CD4-positive, alpha-beta T cell treated with Interleukin-4 for 1 hour (primary cell): ENCODE data around the gene SRGAP3.
A peak's percentile ranks its signal among the peaks of the same experiment; 100 is the strongest.

Experiments used
- DNase-seq, 2 donors: peaks; one replicate each; pipeline ENCODE4 v3.0.0-alpha.2; 2020 to 2022

The SRGAP3 gene

DNA sequence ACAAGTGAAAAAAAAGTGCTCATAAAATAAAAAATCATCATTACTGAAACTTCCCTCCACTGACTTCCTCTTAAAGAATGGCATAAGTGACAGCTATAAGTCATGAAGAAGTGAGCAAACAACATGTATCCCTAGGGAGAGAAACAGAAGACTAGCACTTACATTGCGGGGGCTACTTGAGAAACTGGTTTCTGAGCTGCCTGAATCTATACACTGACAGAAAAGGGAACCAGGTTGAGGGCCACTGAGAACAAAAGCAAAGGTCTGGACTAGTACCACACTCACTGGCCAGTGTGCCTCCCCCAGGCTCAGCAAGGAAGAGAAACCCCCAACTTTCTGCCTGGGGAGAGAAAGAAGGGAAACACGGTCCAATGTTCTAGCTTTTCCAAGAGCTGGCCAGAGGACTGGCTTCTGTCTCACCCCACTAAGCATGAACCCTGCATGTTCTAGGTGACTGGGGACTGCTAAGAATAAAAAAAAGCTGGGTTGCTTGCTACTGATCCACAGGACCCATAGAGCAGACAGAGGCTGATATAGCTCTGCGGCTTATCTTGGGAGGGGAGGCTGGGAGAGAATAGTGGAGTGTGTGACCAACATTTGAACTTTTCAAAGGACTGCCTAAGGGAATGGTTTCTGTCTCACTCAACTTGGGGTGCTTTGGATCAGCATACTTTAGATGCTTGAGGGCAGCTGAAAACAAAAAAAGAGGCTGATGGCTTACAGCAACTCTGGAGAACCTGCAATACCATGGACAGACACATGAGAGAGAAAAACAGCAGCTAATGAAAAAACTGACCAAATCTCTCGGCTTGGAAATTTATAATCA, 294.3 kb downstream of the SRGAP3 start:
- no peak for DNase-seq

DNA sequence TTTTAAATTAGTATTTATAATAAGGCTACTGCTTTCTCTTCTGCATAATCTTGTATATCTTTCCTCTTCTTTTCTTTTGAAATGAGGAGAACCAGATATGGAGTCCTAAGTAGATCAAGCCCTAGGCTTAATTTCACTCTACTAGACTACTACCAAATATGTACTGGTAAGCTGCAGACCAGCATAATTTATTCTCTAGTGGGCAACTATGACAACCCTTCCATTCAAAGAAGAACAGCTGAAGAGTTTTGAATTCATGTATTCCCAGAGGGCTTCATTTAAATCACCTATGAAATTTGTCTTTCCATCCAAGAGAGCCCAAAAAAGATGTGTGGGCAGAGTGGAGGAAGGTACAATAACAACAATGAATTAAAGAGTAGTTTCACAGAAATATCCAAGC, 296.1 kb downstream of the SRGAP3 start:
- no peak for DNase-seq

DNA sequence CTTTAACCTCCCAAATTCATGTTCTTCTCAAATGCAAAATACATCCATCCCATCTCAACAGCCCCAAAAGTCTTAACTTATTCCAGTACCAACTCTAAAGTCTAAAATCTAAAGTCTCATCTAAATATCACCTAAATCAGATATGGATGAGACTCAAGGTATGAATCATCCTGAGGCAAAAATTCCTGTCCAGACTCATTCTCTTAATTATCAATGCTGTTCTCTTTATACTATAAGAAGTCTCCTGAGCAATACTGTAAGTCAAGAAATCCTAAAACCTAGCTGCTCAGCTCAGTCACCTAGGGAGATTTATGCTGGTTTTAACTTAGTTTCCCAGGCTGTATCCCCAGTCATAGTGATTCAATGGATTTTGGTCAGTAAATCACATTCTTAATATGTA, 297.3 kb downstream of the SRGAP3 start:
- no peak for DNase-seq

DNA sequence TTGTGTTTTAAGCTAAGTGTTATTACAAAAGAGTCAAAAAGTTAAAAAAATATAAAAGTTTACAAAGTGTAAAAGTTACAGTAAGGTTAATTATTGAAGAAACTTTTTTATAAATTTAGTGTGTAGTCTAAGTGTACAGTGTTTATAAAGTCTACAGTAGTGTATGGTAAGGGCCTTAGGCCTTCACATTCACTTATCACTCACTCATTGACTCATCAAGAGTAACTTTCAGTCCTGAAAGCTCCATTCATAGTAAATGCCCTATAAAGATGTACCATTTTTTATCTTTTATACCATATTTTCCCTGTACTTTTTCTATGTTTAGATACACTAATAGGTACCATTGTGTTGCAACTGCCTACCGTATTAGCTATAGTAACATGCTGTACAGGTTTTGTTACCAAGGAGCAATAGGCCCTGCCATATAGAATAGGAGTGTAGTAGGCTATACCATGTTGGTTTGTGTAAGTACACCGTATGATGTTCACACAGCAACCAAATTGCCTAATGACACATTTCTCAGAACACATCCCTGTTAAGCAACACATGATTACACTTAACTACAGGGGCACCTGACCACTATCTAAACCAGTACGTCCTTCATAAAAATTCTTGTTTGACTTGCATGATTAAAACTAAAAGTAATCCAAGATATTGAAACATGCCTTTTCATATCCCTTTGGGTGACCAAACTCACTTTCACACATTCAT, 303.4 kb downstream of the SRGAP3 start:
- DNase-seq = no peak

DNA sequence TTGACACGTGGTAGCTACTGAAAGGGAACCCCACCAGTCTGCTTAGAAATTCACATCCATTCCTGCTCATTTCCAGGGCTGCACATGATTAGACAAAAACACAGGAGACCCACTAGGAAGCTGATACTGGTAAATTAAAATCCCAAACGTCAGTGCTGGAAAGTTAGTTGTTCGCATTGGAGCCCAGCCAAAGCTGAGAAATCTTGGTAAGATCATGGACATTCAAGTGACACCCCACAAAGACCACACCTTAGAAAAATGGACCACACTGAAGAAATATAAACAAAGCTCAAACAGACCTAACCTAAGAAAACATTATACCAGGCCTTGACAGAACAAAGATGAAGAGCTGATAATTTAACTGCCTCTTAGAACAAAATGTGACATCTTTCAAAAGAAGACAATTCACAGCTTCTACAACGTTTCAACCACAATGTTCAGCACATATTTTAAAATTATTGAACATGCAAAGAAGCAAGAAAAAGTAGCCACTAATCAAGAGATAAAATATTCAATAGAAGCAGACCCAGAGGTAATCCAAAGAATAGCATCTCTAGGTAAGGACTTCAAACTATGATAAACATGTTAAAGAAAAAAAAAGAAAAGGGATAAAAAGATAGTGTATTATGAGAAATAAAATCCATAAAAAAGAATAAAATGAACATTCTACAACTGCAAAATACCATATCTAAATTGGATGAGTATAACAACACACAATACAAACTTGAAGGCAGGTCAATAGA, 306.5 kb downstream of the SRGAP3 start:
- no peak for DNase-seq

DNA sequence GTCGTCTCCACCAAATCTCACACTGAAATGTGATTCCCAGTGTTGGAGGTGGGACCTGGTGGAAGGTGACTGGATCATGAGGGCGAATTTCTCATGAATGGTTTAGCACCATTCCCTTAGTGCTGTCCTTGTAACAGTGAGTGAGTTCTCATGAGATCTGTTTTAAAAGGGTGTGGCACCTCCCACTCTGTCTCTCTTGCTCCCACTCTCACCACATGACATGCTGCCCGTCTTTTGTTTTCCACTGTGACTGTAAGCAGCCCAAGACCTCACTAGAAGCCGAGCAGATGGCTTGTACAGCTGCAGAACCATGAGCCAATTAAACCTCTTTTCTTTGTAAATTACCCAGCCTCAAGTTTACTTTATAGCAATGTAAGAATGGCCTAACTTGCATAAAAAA, 307.3 kb downstream of the SRGAP3 start:
- no peak for DNase-seq

DNA sequence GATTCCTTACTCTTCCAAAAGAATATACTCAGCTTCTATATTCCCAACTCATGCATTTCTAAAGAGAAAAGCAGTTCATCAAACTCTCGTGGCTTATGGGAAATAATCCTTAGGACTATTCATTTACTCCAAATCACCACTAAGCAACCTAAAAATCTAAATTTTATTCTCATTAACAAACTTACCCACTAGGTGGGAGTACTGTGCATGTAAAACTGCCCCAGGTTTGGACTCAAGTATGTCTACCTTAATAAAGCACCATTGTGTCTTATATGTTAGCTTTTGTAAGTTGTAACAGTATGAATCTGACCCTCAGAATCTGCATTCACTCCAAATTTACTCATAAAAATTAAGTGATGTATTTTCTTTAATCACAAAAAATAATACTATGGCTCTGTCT, 311.4 kb downstream of the SRGAP3 start:
- DNase-seq = peak in 1 of 2 donors; percentile 5

DNA sequence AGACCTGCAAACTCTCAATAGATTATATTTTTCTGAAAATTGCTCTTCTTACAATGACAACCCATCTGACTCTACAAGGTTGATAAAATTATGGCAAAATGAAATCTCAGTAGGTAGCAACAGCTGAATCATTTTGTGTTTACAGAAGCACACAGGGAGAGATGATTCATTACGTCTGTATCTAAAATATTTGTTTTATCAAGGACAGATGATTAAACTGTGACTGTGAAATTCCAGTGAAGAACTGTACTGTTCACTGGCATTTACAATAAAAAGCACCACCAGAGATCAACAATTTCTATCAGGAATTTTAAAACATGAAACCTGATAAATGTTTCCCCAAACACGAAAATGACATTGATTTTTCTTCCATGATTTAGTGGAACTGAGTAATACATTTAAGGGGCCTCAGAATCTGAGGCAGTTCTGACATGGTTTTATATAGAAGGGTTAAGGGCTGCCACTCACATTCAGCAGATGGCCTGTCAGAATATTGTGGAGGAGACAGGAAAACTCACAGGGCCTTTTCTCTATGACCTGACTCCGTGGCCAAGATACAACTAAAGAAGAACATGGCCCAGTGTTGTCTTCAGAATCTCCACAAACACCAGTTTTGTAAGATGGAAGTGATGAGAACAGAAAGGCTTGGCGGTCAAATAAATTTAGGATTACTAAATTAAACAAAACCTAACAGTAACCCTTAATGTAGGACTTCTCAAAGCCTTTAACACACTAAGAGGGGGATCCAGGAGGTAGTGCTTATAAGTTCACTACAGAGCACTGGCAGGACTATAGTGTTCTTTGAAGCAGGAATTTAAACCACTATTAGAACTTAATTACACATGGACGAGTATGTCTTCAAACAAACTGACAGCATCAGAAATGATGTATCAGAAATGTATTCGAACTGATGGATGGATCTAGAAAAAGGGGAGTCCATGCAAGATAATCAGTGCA, 312.1 kb downstream of the SRGAP3 start:
- DNase-seq = no peak

DNA sequence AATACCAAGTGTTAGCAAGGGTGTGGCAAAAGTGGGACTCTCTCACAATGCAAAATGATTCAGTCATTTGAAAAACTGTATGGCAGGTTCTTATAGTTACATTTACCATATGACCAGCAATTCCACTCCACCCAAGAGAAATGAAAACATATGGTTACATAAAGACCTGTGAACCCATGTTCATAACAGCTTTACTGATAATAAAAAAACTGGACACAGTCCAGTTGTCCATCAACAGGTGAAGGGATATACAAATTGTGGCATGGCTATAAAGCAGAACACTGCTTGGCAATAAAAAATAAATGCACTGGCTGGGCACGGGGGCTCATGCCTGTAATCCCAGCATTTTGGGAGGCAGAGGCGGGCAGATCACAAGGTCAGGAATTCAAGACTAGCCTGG, 316.9 kb downstream of the SRGAP3 start:
- no peak for DNase-seq

DNA sequence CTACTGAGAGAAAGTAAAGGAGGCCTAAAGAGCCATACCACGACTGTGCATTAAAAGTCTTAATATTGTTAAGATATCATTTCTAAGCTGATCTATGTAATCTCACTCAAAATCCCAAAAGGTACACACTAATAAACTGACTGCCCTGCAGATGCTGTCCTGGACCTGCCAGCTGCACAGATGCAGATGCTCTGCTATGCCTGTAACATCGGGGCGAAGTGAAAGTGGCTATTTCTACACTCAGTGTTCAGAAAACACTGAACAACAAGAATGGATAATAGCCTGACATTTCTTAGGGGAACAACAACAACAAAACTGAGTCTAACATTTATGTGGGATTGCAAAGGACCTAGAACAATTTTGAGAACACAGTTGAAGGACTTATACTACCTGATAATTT, 318.1 kb downstream of the SRGAP3 start:
- no peak for DNase-seq
